ENCODE results near the gene LAMB3.

The LAMB3 gene

DNA sequence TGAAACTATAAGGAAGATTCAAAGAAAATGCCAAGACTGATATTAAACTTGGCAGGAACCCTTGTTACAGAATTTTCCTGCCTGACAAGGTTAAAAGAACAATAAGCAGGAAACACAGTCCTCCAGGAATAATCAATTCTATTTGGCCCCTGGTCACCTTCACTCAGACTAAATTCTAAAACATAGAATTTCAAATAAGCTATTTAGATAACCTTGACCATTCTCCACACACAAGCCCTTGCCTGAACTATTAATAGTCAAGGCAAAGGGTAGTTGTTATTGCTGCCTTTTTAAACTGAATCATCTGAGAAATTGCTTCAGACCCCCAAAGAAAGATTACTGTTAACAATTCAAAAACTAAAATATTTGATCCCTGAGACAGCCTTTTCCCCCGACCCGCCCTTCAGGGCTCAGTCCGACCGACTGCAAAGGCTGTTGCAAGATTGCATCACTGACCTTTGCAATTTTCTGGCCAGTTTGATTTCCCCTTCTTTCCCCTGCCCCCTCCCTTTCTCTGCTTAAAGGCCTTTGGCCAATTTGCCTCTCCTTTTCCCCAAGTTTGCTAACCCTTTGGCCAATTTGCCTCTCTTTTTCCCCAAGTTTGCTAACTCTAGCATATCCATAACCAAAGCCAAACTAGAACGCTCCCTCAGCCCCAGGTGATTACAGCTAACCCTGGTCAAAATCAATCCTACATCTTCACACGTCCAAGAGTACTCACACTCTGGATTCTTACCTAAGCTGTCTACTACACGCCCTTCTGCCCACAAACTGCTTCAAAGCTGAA, 21.6 kb upstream of the LAMB3 start:
- Mint-ChIP-seq H3K4me3 (peak overlapping the region; percentile 76), H3K4me1 (ENCODE audit: low read depth) (peaks cover 46% of the 10 kb centered on the region), H3K36me3 (ENCODE audit: low read depth) (no peaks in the 10 kb centered on the region), H3K9me3 (peaks cover 3% of the 10 kb centered on the region), H3K27me3 (peaks cover 56% of the 10 kb centered on the region), H3K27ac (peak overlapping the region; percentile 66)

DNA sequence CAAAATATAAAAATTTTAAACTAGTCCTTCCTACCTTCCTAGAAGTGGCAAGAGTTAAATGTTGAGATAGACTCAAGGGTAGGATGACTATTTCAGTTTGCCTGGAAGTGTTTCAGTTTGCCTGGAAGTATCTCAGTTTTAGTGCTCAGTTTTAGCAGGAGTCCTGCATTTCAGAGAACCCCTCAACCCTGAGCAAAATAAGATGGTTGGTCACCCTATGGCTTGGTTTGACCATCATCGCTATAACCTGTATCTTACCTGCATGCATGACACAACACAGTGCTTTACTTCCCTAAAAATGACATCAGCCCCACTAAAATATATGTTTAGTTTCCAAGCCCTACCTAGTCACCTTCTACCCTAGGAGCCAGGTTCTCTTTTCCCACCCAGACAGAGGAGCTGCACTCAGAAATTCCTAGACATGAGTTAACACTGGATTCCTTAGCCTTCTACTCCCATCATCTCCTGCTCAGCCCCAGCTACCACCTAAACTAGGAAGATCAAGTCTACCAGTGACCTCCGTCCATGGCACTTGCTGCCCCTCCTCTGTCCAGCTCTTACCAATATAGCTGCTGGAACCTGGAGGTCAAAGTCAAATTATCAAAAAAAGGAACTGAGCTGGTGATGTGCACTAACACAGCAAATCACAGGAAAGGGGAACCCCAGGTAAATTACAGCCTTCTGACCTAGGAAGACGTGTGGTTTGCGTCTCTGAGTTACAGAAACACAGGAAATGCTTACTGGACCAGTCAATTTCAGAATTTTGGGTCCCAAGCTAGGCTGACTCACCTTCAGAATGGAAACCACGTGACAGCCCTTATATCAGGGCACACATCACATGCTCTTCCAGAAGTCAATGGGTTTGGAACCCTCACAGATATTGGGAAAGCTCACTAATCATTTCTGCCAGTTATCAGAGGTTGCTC, 20.7 kb upstream of the LAMB3 start:
- peak overlapping the region; percentile 48 for H3K4me3 Mint-ChIP-seq
- H3K9me3 Mint-ChIP-seq, result peaks cover 3% of the 10 kb centered on the region
- peak overlapping the region; percentile 67 for H3K27ac Mint-ChIP-seq
- no peaks in the 10 kb centered on the region for H3K36me3 Mint-ChIP-seq (ENCODE audit: low read depth)
- peaks cover 46% of the 10 kb centered on the region for H3K4me1 Mint-ChIP-seq (ENCODE audit: low read depth)
- peaks cover 50% of the 10 kb centered on the region for H3K27me3 Mint-ChIP-seq

DNA sequence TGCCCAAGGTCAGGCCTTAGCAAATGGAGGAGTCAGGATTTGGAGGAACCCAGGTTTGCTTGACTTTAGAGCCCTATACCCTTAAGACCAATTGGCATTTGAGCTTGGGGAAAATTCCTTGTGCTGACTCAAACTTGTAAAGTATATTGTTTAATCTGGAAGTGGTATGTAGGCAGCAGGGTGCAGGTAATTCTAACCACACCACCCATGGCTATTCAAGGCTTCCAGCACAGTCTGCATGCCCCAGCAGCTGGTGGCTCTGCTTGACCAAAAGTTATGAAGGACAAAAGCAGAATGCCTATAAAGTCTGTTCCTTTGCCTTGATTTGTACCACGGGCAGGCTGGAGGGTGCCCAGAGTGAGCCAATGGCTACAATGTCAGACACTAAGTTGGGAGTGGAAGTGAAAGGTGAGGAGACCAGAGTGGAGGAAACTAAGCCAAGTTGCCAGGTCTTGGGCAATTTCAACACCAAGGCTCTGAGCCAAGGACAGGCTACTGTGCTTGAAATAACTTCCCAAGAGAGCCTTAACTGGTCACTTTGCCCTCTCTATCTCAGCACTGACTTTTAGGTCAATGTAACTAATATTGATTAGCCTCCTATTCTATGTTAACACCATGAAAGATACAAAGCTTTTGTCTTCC, 18.3 kb upstream of the LAMB3 start:
- Mint-ChIP-seq H3K4me1 (ENCODE audit: low read depth) (peaks cover 36% of the 10 kb centered on the region), H3K27ac (no peak overlapping the region), H3K9me3 (peaks cover 3% of the 10 kb centered on the region), H3K27me3 (peaks cover 26% of the 10 kb centered on the region), H3K36me3 (ENCODE audit: low read depth) (no peaks in the 10 kb centered on the region), H3K4me3 (no peak overlapping the region)

DNA sequence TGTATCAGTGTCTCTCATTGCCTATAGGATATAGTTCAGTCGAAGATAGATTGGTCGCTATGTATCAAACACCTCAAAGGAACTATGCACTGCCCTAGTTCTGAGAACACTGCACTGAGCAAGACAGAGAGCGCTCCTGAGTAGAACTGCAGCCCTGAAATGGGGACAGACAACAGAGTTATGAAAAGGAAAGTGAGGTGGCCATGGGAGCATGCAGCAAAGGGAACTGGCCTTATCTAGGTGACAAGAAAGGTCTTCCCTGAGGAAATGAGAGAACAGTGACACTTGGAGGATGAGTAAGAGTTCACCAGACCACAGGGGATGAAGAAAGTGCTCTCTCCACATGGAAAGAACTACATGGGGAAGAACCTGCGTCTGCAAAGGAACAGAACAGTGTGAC, 15.5 kb upstream of the LAMB3 start:
- Mint-ChIP-seq H3K4me3 (no peak overlapping the region), H3K4me1 (ENCODE audit: low read depth) (peaks cover 8% of the 10 kb centered on the region), H3K27ac (no peak overlapping the region)

DNA sequence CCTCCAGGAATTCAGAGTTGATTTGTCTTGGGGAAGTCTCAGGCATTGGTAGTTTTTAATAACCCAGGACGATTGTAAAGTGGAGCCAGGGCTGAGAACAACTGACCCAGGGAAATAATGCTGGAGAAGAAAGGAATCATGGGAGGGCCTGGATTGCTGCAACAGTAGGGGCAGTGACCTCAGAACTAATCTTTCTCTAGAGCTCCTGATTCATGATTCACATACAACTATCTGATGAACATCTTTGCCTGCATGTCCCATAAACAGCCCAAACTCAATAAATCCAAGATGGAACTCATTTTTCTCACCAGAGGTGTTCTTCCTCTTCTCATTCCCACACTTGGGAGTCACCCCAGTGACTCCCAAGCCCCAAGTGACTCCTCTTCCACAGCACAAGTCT, 14.9 kb upstream of the LAMB3 start:
- Mint-ChIP-seq H3K36me3 (ENCODE audit: low read depth) (no peaks in the 10 kb centered on the region), H3K9me3 (peaks cover 3% of the 10 kb centered on the region), H3K4me3 (no peak overlapping the region), H3K27ac (no peak overlapping the region), H3K4me1 (ENCODE audit: low read depth) (peaks cover 4% of the 10 kb centered on the region), H3K27me3 (peaks cover 8% of the 10 kb centered on the region)

More for the DNA sequence above, 15.5 kb upstream of the LAMB3 start:
- no peaks in the 10 kb centered on the region for H3K36me3 Mint-ChIP-seq (ENCODE audit: low read depth)
- H3K27me3 Mint-ChIP-seq, result peaks cover 8% of the 10 kb centered on the region
- H3K9me3 Mint-ChIP-seq, result peaks cover 3% of the 10 kb centered on the region

DNA sequence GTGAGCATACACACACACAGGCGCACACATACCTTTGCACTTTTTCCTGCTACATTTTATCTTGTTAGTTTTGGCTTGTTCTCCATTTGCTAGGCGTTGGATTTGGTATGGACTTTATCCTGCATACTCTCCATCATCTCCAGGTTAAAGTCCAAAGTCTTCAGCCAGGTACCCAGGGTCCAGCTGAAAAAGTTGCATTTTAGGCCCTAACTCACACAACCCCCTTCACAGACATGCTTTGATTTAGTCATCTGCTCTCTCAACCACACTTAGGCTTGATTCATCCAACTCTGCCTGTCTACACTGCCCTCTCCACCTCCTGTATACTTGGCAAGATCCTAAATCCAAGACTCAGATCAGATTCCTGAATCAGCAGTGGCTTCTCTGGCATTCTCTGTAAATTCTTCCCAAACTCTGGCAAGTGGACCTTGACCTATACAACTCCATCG, 10.7 kb upstream of the LAMB3 start:
- H3K9me3 Mint-ChIP-seq, result no peaks in the 10 kb centered on the region
- no peak overlapping the region for H3K4me3 Mint-ChIP-seq
- H3K27ac Mint-ChIP-seq, result no peak overlapping the region
- no peaks in the 10 kb centered on the region for H3K36me3 Mint-ChIP-seq (ENCODE audit: low read depth)
- H3K27me3 Mint-ChIP-seq, result peaks cover 4% of the 10 kb centered on the region
- peaks cover 15% of the 10 kb centered on the region for H3K4me1 Mint-ChIP-seq (ENCODE audit: low read depth)

DNA sequence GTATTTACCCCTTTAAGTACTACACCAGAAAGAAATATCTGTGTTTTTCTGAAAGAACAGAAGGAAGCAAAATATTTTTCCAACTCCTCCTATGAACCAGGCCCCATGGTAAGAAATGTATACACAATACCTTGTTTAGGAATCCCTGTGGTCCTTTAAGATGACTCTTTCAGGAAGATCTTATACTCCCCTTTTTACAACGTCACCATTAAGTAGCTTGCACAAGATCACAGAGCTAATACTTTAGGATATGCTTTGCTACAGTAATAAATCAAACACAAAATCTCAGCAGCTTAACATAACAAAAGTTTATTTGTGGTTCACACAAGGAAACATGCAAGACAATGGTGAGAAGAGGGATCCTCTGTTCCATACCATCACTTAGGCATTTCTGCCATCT, 8.8 kb upstream of the LAMB3 start:
- Mint-ChIP-seq H3K36me3 (ENCODE audit: low read depth) (no peaks in the 10 kb centered on the region), H3K4me3 (no peak overlapping the region), H3K4me1 (ENCODE audit: low read depth) (peaks cover 15% of the 10 kb centered on the region), H3K27me3 (peaks cover 4% of the 10 kb centered on the region), H3K27ac (no peak overlapping the region), H3K9me3 (no peaks in the 10 kb centered on the region)

DNA sequence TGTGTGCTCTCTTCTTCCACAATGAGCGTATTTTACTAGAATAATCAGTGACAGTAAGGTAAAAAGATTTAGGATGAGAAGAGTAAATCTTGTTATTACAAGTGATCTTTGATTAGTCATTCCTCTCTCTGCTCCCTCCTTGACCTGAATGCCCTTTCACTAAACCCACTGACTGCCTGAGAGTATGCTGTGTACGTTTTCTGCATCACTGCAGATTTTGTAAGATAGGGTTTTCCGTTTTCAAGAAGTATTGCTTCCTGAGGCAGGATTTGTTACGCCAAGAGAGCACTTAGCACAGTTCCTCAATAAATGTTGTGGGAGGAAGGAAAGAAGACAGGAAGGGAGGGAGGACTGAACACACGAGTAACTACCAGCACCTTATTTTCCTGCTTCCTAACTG, 7.7 kb upstream of the LAMB3 start:
- peaks cover 15% of the 10 kb centered on the region for H3K4me1 Mint-ChIP-seq (ENCODE audit: low read depth)
- no peaks in the 10 kb centered on the region for H3K9me3 Mint-ChIP-seq
- no peaks in the 10 kb centered on the region for H3K36me3 Mint-ChIP-seq (ENCODE audit: low read depth)
- H3K27ac Mint-ChIP-seq, result peak overlapping the region; percentile 26
- peak overlapping the region; percentile 4 for H3K4me3 Mint-ChIP-seq
- H3K27me3 Mint-ChIP-seq, result peaks cover 4% of the 10 kb centered on the region

DNA sequence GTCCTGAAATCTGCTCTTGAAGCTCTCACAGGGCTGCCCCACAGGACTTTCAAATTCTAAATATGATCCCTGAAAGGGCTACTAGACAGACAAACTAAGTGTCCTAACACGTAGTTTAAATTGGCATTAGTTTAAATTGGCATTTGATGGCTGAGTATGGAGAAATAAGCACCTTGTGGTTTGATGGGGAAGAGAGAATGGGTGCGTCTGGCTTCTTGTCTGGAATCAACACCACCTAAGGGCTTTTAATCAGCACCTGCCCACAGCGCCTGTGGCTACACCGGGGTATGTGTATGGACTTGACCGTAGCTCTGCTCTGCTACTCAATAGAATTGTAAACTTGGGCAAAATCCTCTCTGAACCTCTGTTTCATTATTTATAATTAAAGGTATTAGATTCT, 5.7 kb upstream of the LAMB3 start:
- no peak overlapping the region for H3K4me3 Mint-ChIP-seq
- H3K36me3 Mint-ChIP-seq (ENCODE audit: low read depth), result no peaks in the 10 kb centered on the region
- H3K27ac Mint-ChIP-seq, result no peak overlapping the region
- H3K4me1 Mint-ChIP-seq (ENCODE audit: low read depth), result peaks cover 29% of the 10 kb centered on the region
- H3K9me3 Mint-ChIP-seq, result no peaks in the 10 kb centered on the region
- H3K27me3 Mint-ChIP-seq, result peaks cover 4% of the 10 kb centered on the region

DNA sequence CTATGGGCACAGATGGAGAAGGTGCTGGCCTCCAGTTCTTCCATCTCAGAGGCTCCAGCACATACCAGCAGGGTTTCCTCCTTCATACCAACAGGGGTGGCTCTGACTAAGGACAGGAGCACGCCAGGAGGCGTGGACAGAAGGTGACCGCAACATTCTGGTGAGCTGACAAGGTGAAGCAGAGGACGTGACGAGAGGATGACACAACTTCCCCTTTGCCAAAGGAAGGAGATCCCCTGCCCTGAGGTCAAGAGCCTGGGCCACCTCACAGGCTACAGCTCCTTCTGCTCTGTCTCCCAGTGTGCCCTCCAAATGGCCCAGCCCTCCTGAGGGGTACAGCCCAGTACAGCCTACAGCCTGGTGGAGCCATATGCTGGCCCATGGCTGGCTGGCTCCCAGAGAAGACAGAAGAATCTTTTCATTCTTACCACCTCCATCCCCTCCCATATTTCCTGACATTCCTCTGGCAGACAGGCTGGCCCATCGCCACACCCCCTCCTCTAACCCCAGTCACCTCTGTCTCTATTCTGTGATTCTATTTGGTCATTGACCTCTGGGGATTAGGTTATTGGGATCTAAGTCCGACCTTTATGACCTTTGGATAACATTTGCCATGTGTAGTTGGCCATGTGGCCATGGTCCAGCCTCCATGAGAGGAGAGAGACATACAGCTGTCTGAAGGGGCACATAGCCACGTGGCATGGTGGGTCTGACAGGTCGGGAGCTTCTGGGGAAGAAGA, 5.1 kb upstream of the LAMB3 start:
- peaks cover 35% of the 10 kb centered on the region for H3K4me1 Mint-ChIP-seq (ENCODE audit: low read depth)
- no peak overlapping the region for H3K27ac Mint-ChIP-seq
- no peak overlapping the region for H3K4me3 Mint-ChIP-seq

DNA sequence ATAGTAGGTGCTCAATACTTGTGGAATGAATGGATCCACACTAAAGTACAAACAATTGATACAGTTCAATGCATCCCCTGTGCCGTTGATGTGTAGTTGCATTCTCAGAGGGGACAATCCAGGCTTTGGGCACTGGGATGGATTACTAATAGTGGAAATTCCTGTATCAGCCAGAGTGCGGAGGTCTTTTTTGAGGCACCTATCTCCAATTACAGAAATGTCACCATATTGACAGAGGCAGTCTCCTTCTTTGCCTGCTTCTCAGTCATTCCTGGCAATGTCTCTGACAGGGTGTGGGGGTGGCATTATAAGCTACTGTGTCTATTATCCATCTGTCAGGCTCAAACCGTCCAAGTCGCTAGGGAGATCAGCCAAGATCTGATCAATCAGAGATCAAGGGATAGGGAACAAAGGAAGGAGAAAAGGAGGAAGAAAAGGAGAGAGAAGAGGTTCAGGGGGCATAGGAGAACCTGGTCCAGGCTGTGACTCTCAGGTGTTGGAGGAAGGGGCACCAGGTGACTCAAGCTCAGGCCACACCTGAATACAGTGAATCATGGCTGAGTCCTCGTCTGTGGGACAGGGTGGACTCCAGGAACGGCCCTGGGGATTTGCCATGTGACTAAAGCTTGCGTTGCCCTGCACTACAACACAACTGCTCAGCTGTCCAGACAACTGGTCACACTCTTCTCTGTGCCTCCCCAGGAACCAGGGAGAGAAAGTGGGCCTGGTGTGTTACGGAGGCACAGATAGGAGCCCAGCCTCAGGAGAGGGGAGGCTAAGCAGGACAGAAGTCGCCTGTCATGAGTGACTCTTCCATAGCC, 3.4 kb upstream of the LAMB3 start:
- Mint-ChIP-seq H3K27ac (no peak overlapping the region), H3K4me3 (no peak overlapping the region), H3K36me3 (ENCODE audit: low read depth) (no peaks in the 10 kb centered on the region), H3K9me3 (no peaks in the 10 kb centered on the region), H3K27me3 (peaks cover 4% of the 10 kb centered on the region), H3K4me1 (ENCODE audit: low read depth) (peaks cover 47% of the 10 kb centered on the region)

More for the DNA sequence above, 5.1 kb upstream of the LAMB3 start:
- H3K27me3 Mint-ChIP-seq, result peaks cover 4% of the 10 kb centered on the region
- H3K9me3 Mint-ChIP-seq, result no peaks in the 10 kb centered on the region
- H3K36me3 Mint-ChIP-seq (ENCODE audit: low read depth), result no peaks in the 10 kb centered on the region

DNA sequence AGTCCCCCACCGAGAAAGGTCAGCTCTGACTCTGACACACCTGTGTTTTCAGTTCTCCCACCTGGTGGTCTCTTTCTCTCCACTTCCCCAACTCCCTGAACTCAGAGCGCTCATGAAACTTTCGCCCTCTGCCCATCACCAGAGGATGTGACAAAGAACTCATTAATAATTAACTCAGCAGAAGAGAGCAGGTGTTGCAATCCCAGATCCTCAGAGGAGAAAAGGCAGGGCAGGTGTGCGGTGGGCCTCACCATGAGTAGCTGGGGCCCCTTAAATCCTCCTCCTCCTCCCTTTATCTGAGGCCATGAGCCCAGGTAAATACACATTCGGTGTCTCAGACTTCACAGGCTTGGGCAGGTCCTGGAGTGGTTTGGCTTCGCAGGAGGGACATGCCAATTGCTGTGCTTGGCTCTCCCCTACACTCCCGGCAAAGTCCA, 1.7 kb upstream of the LAMB3 start:
- Mint-ChIP-seq H3K36me3 (ENCODE audit: low read depth) (no peaks in the 10 kb centered on the region), H3K27ac (no peak overlapping the region), H3K27me3 (no peaks in the 10 kb centered on the region), H3K9me3 (no peaks in the 10 kb centered on the region), H3K4me1 (ENCODE audit: low read depth) (peaks cover 47% of the 10 kb centered on the region), H3K4me3 (no peak overlapping the region)

DNA sequence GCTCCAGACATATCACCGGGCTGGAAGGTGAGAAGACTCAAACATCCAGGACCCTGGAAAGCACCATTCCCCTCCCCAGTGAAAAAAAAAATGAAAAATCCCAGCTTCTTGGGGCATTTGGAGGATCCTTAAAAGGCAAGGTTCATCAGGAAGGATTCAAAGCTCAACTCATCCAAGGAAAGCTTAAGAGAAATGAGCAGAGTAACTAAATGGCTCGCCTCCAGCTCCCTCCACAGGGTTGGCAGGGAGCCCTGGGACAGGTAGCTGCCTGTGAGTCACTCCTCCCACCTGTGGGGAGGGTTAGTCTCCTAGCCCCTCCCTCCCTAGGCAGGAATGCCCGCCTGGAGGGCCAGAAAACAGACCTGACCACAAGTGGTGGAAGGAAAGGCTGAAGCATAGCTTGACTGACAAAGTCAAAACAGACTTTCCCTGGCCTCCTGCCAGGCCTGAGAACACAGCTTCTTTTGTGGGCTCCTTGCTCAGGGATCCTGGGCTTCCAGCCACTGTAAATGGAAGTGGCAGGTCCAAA, 712 bp upstream of the LAMB3 start:
- Mint-ChIP-seq H3K4me1 (ENCODE audit: low read depth) (peaks cover 47% of the 10 kb centered on the region), H3K27ac (peak overlapping the region; percentile 28), H3K36me3 (ENCODE audit: low read depth) (no peaks in the 10 kb centered on the region), H3K27me3 (no peaks in the 10 kb centered on the region), H3K9me3 (no peaks in the 10 kb centered on the region), H3K4me3 (no peak overlapping the region)

Measured in stimulated activated naive CD8-positive, alpha-beta T cell treated with anti-CD3 and anti-CD28 coated beads, Interleukin-15, Interleukin-2, amounts not matched to agents 100 ng/mL and 50 ng/mL, for 24 hours (primary cell).